HG03039 (cell line): ENCODE results near the gene ECM1.

Source experiments
- ATAC-seq: cut with Tn5 transposase; IDR thresholded peaks from one replicate; pipeline ENCODE4 v1.9.1; 2021; ENCODE audit warnings: mild to moderate bottlenecking, moderate library complexity; ENCODE audit not compliant: unreplicated experiment

ECM1 gene

DNA sequence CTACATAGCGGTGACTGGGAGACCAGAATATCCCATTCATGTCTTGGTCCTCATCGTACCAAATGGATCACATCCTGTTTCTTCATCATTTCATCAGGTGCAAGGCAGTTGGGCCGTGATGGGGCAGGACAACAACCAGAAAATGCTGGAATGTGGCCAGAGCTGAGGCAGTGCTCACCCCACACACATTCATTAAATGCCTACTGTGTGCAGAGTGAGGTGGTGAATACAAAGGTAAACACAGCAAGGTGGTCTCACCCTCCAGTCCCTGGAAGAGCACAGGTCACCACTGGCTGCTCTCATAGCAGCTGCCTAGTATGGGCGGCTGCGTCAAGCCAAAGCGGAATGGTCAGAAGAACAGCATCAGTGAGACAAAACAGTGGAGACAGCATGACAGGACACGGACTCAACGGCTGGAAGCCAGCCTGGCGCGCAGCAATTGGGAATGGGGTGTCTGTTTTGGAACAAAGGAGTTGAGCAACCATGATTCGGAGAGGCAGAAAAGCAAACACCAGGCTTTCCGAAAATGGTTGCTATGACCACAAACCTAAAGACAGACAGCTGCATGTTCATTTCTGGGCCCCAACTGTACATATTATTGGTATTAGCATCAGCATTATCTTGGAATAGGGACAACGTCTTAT lies 35.7 kb downstream of the ECM1 start:
- no peak for ATAC-seq

DNA sequence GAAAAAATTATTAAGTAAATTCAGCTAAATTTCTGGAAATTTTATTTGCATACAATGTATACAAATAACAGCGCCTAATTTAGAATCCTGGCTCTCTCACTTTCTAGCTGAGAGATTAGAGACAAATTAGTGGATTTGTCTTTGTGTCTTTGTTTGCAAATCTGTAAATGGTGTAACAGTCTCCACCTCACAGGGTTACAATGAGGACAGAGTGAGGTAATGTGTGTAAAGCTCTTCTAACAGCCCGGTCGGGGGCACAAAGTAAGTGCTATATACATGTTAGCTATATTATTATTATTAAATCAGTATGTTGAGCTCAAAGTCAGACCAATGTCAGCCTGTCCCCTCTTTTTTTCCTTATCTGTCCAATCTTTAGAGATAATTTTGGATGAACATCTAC lies 36.3 kb downstream of the ECM1 start:
- no peak for ATAC-seq

DNA sequence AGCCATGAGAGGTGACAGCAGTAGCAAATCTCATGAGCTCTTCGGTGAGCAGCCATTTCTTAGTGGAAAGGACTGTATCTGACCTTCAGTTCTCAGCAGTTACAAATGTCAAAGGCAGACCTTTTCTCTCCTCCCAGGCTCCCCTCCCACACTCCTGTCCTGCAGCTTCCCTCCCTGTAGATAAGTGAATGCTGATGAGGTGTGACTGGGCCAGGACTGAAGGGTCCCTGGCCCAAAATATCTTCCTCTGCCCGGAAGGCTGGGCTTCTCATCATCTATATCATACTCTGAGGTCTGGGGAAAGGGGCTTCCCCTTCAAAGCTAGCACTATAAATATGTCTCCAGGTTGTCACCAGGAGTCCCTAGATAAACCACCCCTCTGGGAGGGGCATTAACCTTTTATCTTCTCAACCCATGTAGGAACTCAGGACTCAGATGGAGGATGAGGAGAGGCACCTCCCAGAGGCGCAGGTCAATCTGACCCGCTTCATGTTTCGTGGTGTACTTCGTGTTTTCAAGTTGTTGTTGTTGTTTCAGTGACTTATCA lies 37.6 kb downstream of the ECM1 start:
- ATAC-seq = no peak

DNA sequence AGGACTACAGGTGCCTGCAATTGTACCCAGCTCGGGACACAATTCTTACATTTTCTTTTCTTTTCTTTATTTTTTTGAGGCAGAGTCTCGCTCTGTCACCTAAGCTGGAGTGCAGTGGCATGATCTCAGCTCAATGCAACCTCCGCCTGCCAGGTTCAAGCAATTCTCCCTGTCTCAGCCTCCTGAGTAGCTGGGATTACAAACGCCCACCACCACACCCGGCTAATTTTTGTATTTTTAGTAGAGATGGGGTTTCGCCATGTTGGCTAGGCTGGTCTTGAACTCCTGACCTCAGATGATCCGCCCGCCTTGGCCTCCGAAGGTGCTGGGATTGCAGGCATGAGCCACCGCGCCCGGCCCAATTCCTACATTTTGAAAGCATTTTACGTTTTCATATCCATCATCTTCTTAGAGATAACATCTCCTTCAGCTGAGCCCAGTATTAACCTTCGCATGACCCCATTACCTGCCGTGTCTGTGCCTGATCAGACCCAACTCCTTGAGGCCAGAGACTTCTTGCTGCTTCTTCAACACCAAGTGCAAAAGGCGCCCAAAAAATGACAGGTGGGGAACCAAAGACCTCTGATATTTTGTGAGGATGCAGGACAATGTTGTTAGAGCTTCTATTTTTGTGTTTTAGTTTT lies 38.5 kb downstream of the ECM1 start:
- ATAC-seq = no peak

DNA sequence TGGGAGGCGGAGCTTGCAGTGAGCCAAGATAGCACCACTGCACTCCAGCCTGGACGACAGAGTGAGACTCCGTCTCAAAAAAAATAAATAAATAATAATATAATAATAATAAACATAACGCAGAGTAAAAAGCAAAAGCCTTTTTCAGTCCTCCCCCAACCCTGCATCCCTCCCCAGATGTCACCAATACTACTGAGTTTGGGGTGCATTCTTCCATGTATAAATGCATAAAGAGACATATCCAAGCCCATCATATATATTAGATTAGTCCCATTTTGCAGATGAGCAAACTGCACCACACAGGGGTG lies 40.4 kb downstream of the ECM1 start:
- no peak for ATAC-seq

DNA sequence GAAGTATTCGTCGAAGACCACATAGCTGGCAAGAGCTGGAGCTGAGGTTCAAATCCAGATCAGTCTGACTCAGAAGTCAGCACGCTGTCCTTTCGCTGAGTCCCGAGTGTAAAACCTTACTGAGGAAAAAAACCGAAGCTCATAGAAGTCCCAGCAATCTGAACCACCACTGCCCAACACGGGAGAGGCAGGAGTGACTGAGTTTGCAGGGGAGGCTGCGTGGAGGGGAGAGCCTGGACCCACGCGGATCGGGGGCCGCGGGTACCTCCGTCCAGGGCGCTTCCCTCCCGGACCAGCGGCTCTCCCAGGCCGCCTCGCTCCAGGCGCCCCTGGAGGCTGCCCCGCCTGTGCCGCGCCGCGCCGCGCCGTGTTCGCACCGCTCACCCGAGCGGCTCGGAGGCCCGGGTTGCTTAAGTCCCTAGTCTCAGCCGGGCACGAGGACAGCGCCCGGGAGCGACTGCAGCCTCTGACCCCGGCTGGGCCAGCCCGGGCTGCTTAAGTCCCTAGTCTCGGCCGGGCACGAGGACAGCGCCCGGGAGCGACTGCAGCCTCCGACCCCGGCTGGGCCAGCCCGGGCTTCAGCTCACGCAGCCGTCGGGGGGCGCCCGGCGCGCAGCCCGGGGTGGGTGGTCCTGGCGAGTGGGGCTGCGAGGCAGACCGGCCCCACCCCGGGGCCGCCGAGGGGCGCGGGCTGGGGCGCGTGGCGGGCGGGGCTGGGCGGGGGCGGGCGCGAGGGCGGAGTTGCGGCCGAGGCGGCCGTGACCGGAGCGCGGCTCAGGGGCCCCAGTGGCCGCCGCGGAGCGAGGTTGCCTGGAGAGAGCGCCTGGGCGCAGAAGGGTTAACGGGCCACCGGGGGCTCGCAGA lies 41.0 kb downstream of the ECM1 start, which contains the start of gene ADAMTSL4:
Gene ADAMTSL4, plus strand, starts transcription at position 777 of the 864 bp plus-strand sequence. CDS start 2,881 bp downstream, outside the sequence.
- no peak for ATAC-seq

DNA sequence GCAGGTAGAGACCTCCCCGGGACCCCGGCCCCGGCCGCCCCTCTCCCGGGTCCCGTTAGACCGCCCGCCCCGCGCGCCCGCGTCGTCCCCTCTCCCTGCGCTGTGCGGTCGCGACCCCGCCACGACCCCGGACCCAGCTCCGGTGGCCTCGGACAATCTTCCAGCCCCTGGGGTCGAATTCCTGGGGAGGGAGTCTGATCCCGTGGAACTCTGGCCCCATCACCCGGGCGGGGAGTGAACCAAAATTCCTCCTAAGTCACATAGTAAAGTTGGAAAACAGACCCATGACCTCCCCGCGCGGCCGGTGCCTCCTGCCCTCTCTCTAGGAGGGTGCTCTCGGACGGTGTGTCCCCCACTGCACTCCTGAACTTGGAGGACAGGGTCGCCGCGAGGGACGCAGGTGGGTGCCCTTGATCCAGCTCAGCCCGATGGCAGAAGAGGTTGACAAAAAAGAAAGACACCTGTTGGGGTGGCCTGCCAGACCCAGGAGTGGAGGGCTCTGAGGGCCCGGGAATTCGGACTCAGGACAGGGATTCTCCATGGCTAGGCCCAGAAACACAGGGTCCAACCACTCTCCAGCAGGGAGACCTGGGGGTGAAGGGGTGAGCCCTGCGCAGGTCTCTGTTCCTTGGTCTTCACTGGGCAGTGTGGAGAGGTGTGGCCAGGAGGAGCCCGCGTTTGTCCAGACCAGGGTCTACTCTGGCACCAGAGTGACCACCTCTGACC lies 41.8 kb downstream of the ECM1 start:
- no peak for ATAC-seq

DNA sequence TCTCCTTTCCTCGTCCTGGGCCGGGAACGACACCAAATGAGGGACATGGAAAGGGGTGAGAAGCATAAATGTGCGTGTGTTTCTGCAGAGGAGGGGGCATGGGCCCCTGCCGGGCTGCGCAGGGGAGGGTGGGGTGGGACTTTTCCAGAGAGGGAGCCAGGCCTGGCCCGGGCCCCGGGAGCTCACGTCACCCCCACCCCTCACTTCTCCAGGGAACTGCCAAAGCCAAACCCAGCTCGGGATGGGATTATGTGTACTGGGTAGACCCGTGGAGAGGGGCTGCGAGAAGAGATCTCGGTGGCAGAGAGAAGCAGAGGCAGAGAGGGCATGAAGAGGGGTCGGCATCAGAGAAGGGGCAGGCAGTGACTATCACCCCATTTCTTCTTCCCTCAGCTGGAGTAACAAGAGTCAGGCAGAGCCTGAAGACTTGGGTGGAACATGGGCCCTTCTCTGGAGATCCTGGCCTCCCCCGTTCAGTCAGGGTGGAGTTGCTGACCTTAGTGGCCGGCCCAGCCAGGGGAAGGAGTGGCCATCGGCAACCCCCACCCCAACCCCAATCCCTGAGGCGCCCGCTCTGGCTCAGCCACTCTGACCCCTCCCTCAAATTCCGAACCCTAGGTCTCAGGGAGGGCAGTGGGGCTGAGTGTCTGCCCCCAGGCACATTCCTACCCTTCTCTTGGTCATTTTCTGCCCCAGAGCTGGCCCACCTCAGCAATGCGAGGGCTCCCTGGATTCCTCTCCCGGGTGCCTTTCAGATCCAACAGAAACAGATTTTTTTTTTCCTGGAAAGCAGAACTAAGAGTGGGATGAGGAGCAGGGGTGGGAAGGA lies 42.5 kb downstream of the ECM1 start:
- ATAC-seq = no peak

DNA sequence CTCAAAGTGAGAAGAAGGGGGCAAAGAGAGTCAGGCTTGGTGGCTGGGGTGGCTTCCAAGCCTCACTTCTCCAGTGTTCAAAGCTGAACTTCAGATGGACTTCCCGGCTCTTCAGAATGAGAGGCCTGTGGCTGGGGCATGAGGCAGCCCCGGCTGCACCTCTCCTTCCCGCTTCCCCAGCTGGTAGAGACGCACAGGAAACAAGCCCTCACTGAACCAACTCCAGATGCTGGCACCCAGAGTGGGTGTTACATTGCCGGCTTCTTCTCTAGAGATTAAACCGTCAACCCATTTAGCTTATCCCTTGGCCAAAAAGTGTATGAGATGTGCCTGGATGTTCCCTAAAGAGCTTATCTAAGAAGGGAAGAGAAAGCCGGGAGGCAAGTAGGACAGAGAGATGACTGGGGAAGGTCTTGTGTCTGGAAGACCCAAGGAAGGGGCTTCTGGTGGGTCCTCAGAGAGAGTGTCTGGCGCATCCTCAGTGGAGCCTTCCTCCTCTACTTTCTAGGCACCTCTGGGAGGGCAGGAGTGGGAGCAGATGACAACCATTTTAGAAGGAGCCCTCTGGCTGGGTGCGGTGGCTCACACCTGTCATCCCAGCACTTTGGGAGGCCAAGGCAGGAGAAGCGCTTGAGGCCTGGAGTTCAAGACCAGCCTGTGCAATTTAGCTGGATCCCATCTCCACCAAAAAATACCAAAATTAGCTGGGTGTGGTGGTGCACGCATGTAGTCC lies 43.3 kb downstream of the ECM1 start:
- no peak for ATAC-seq

DNA sequence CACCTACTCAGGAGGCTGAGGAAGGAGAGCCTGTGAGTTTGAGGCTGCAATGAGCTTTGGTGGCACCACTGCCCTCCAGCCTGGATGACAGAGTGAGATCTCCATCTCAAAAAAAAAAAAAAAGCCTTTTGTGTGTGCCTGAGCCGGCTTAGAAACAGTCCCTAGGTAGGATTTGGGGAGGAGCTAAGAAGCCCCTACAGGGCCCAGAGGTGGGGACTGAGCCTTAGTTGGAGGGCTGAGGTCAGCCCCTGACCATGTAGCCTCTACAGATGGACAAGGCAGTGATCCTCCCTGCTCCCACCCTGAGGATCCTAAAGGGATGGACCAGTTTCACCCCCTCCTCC lies 43.8 kb downstream of the ECM1 start:
- no peak for ATAC-seq

DNA sequence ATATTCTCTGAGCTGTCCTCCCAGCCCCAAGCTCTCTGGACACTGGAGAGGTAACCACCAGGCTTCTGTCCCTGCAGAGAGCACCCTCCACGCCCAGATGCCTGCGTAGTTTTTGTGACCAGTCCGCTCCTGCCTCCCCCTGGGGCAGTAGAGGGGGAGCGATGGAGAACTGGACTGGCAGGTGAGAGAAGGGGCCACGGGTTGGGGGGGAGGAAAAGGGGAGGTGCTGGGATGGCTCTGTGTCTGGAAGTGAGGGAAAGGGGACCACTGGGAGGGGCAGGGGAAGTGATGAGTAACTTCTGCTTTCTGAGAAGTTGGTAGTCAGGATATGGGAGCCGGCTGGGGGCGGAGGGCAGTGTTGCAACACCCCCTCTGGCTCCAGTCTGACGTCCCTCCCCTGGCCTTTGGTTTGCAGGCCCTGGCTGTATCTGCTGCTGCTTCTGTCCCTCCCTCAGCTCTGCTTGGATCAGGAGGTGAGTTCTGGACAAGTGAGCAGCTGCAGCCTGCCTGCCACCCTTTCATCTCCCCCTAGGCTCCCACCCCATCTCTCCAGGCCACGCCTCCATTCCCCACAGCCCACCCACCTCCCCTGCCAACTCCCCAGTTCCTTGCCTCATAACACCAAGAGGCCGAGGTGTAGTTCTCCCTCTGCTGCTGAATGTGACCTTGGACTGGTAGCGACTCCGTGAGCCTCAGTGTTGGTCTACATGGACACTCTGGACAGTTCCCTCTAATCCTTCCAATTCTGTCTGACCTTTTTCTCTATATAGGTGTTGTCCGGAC lies 44.4 kb downstream of the ECM1 start:
- no peak for ATAC-seq

DNA sequence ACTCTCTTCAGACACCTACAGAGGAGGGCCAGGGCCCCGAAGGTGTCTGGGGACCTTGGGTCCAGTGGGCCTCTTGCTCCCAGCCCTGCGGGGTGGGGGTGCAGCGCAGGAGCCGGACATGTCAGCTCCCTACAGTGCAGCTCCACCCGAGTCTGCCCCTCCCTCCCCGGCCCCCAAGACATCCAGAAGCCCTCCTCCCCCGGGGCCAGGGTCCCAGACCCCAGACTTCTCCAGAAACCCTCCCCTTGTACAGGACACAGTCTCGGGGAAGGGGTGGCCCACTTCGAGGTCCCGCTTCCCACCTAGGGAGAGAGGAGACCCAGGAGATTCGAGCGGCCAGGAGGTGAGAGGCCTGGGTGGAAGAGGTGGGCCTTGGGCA lies 45.0 kb downstream of the ECM1 start:
- no peak for ATAC-seq

DNA sequence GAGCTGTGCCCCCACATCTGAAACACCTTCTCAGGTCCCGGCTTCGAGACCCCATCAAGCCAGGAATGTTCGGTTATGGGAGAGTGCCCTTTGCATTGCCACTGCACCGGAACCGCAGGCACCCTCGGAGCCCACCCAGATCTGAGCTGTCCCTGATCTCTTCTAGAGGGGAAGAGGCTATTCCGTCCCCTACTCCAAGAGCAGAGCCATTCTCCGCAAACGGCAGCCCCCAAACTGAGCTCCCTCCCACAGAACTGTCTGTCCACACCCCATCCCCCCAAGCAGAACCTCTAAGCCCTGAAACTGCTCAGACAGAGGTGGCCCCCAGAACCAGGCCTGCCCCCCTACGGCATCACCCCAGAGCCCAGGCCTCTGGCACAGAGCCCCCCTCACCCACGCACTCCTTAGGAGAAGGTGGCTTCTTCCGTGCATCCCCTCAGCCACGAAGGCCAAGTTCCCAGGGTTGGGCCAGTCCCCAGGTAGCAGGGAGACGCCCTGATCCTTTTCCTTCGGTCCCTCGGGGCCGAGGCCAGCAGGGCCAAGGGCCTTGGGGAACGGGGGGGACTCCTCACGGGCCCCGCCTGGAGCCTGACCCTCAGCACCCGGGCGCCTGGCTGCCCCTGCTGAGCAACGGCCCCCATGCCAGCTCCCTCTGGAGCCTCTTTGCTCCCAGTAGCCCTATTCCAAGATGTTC lies 45.6 kb downstream of the ECM1 start:
- no peak for ATAC-seq

DNA sequence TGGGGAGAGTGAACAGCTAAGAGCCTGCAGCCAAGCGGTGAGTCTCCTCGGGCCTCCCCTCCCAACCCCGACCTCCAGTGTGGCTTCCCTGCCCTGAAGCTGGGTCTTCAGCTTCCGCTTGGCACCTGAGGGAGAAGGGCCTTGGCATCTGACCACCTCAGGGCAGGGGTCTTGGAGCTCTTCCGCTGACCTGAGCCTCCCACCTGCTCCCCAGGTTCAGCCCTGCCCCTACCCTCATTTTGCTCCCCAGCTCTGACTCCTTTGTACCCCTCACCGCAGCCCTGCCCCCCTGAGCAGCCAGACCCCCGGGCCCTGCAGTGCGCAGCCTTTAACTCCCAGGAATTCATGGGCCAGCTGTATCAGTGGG lies 46.2 kb downstream of the ECM1 start:
- no peak for ATAC-seq

DNA sequence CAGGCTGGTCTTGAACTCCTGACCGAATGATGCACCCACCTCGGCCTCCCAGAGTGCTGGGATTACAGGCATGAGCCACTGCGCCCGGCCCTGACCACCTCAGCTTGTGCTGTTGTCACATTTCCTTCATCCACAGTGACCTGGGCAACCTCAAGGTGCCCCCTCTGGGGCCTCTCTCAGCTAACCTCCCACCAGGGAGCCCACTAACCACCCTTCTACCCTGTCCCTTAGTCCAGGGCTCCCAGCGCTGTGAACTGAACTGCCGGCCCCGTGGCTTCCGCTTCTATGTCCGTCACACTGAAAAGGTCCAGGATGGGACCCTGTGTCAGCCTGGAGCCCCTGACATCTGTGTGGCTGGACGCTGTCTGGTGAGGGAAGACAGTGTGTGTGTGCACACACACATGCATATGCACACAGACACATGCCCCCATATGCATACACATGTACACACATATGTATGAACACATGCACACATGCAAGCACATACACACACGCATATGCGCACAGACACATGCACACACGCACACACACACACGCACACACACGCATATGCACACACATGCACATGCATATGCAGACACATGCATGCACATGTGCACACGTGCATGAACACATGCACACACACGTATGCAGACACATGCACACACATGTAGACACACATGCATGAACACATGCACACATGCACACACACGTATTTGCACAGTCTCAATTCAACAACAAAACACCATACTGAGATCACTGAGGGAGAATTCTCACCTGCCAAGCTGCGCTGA lies 47.5 kb downstream of the ECM1 start:
- no peak for ATAC-seq

DNA sequence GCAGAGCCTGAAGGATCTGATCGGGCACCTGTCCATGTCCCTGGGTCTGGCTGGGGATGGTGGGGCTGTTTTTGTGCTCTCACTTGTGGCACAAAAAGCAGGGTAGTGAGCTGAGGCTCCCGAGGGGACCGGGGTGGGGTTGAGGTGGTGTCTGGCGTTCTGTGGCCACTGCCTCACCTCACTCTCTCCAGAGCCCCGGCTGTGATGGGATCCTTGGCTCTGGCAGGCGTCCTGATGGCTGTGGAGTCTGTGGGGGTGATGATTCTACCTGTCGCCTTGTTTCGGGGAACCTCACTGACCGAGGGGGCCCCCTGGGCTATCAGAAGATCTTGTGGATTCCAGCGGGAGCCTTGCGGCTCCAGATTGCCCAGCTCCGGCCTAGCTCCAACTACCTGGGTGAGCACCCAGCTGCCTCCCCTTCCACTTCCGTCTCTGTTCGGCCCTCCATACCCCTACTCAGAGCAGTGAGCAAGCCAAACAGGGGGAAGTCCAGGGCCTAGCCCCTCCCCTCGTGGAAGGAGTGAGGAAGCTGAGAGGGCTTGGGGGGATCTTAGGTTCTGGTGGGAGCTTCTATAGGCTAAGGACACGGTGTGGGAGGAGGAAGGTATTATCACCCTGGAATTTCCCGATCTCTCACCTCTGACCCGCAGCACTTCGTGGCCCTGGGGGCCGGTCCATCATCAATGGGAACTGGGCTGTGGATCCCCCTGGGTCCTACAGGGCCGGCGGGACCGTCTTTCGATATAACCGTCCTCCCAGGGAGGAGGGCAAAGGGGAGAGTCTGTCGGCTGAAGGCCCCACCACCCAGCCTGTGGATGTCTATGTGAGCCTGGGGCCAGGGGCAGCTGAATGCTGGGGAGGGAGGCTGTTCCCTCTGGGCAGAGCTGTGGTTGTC lies 48.3 kb downstream of the ECM1 start:
- ATAC-seq = no peak
